ENCODE measurements around the gene BATF2.
"Not testable (repeated sequence)": the region's sequence is repeated elsewhere in the genome, so short reads cannot be mapped to it uniquely, and the experiment has no call there.

Gene BATF2

DNA sequence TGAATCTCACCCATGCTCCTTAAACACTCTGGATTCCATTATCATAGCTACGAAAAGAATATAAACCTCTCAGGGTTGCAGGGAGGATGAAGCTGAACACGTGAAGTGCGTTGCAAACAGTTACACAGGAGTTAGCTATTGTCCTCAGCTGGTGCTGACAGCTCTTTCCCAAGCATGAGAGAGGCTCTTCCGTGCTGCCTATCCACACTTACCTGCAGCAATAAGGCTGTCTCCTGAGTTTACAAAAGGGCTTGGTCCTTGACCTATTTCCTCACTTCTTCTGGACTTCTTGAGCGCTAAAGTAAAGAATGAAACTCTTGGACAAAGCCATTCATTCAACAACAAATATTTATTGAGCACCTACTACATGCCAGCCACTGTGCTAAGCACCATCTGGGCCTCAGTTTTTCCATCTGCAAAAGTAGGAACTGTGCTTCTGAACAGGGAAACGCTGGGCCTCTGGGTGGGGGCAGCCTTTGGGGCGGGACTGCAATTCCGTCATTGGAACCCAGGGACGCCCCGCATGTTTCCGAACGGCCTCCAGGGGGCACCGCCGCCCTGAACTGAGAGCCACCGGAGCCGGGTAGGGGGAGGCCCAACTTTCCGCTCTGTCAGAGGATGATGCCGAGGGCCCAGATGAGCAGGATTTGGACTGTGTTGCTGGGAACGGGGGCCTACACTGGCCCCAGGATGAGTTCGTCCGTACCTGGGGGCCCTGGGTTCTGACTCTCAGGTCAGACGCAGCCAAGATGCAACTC lies 16.5 kb upstream of the BATF2 start:
- peak; percentile 39 for DNase-seq

DNA sequence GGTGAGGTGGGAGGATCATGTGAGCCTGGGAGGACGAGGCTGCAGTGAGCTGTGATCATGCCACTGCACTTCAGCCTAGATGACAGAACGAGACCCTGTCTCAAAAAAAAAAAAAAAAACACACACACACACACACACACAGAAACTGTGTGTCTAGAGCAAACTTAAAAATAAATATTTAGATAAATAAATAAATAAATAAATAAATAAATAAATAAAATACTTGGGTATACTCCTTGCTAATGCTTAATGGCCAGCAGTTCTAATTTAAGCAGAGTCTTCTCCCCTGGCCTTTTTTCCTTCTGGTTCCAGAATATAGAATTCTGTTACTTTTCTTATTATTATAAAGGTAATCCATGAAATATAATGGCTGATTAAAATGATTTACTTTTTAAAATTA lies 12.1 kb upstream of the BATF2 start:
- DNase-seq: no peak

DNA sequence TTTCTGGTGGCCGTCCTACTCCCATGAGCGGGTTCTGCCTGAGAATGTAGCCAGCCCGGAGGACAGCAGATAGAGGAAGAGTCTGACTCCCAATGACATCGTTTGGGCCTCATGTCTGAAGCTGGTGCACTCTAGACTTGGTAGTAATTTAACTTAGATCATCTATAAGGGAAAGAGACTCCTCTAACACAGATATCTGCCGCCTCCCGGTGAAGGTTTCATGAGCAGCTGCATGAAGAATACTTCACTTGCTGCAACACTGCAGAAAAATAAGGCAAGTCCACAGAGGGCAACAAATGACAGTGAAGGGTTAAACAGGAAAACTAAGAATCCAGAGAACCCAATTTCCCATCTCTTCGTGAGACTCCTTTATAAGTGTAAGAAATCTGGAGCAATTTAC lies 11.2 kb upstream of the BATF2 start:
- DNase-seq: no peak

DNA sequence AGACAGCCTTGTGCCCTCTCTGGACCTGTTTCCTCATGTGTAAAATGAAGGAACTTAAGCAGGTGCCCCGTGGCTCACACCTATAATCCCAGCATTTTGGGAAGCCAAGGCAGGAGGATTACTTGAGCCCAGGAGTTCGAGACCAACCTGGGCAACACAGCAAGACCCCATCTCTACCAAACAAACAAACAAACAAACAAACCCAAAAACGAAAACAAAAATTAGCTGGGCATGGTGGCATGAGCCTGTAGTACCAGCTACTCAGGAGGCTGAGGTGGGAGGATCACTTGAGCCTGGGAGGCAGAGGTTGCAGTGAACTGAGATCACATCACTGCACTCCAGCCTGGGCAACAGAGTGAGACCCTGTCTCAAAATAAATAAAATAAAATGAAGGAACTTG lies 7.2 kb upstream of the BATF2 start:
- DNase-seq: not testable (repeated sequence)

DNA sequence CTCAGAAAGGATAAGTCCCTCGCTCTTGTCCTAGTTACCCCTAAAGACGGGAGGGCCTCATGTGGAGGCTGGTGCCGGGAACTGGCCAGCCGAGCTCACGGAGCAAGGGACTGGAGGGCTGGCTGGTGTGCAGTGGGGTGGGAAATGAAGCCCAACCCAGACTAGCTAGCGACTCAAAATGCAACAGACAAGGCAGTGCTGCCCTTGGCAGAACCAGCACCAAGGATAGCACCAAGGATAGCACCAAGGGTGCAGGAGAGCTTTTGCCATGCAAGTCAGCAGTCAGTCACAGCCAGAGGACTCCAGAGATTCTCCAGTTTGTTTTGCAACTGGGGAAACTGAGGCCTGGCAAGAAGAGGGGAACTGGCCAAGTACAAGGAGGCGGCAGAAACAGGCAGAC lies 6.5 kb upstream of the BATF2 start:
- no peak for DNase-seq

DNA sequence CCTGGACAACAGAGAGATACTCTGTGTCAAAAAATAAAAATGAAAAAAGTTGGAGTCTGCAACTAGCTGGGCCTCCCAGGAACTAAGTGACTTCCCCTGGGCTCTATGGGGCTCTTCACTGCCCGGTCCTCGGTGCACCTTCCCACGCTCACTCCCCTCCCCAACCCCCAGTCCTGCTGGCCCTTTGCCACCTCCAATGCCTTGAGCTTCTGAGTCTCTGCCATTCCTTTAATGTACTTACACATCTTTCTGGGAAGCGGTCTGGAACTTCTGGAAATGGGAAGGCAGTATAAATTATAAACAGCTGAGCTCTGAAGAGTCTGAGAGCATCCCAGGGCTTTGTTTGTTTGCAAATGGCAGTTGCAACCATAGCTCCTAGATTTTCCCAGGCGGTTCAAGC lies 5.9 kb upstream of the BATF2 start:
- DNase-seq: no peak

DNA sequence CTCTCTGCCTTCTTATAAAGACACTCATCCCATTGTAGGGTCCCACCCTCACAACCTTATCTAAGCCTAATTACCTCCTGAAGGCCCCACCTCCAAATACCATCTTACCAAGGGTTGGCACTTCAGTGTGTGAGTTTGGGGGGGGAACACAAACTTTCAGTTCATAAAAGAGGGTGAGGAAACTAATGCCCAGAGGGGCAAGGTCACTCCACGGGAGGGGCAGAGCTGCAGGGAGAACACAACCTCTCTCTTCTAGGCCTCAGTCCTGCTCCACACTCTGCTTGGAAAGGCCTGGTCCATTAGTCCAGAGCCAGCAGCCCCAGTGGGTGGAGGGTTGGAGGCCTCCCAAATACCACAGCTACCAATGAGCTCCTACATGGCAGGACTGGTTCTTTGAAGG lies 2.7 kb upstream of the BATF2 start:
- DNase-seq: no peak

DNA sequence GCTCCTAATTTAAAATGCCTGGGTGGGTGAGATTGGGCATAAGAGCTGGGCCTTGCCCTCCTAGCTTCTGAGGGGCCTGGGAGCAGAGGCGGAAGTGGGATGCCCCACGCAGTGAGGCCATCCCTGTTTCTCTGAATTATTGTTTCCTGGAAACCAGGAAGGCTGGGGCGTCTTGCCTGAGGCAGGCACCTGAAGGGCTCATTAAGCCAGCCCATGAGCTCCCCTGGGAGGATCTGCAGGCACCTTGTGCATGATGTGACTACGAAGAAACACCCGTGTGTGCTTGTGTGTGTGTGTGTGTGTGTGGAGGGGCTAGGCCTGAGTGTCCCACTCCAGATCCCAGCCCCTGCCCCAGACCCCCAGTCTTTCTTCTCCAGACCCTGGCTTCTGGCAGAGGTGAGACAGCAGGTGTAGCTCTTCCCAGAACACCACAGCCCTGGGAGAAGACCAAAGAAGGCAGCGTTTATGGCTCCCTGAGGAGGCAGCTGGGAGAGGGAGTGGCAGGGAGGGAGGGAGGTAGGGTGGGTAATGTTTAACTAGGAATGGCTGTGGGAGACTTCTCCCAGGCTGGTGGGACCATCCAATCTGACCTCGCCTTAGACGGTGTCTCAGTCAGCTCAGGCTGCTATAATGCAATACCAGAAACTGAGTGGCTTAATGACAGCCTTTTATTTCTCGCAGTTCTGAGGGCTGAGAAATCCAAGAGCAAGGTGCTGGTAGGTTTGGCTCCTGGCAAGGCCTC lies 2.1 kb upstream of the BATF2 start:
- DNase-seq: no peak

DNA sequence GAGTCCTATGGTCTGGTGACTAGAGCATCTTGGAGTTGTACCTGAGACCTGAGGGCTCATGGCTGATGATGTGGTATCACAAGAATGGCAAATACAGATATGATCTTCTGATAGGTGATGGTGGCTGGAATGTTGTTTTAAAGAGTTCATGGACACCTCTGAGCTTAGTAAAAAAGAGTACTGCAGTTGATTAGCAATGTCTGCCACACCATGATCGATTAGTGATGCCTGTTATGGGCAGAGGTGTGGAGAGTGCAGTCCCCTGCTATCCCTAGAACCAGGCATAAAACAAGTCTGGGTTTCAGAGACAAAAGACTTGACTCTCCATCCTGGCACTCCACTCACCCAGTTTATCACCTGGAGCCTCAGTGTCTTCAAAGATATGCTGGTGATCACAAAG lies 1.4 kb upstream of the BATF2 start:
- DNase-seq: no peak

DNA sequence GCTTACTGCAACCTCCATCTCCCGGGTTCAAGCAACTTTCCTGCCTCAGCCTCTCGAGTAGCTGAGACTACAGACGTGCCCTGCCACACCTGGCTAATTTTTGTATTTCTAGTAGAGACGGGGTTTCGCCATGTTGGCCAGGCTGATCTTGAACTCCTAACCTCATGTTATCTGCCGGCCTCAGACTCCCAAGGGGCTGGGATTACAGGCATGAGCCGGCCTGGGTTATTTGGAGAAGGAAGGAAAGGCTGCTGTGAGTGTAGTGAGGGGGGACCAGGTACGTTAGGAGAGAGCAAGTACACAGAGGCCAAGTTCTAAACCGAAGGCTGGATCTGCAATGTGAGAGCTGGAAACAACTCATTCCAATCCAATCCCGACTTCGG lies 453 bp downstream of the BATF2 start:
- DNase-seq: no peak

DNA sequence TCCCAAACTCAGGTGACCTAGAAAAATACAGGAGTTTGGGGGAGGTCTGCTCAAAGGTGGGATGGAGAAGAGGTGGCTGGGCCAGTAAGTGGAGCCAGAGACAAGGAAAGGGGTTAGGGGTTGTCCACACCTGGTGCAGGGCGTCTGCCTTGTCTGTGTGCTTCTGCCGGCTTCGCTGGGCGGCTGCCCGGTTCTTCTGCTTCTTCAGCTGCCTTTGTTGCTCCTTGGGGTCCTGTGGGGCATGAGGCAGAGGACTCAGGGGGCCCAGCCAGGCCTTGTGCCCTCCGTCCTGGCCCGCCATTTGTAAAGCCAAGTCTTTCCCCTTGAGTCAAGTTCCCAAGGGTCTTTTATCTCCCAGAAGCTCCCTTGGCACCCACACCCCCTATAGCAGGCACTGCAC lies 2.5 kb downstream of the BATF2 start:
- DNase-seq: no peak

DNA sequence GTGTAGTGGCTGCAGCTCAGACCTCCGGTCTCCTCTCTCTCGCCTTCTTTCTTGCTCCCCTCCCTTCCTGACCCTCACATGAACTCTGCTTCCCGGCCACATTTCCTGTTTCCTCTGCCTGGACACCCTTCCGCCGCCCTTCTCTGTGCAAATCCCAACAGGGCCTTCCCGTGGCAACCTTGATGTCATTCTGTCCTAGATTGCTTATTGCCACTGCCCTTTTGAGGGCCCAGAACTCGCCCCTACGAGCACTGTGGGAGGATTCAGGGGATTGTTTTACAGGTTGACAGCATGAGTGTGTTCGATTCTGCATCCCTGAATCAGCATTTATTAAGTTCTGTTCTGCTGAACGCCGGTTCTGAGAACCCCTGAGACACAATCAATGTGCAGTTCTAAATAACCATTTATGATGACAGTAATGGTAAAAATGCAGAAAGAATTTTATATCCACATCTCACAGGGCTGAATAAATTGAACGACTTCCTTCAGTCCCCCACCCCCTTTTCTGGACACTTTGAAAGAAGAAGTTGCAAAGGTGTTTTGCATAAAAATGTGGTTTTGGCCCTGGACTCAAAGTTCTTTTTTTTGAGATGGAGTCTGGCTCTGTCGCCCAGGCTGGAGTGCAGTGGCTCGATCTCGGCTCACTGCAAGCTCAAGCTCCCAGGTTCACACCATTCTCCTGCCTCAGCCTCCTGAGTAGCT lies 6.4 kb downstream of the BATF2 start:
- DNase-seq: no peak

DNA sequence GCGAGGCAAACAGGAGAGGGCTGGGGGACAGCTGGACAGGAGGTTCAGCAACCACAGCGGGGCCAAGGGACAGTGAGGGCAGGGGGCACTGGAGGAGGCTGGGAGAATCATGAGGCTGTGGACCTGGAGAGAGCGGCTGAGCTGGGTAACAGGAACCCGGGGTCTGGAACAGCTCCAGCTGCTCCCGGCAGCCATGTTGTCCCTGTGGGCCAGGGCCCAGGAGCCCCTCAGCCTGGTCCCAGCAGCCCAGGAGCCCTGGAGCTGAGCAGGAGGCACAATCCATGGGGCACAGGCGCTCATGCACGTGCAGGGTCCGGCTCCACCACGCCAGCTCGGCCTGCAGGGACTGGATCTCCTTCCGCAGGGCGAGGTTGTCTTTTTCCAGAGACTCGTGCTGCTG lies 7.4 kb downstream of the BATF2 start:
- DNase-seq: no peak

DNA sequence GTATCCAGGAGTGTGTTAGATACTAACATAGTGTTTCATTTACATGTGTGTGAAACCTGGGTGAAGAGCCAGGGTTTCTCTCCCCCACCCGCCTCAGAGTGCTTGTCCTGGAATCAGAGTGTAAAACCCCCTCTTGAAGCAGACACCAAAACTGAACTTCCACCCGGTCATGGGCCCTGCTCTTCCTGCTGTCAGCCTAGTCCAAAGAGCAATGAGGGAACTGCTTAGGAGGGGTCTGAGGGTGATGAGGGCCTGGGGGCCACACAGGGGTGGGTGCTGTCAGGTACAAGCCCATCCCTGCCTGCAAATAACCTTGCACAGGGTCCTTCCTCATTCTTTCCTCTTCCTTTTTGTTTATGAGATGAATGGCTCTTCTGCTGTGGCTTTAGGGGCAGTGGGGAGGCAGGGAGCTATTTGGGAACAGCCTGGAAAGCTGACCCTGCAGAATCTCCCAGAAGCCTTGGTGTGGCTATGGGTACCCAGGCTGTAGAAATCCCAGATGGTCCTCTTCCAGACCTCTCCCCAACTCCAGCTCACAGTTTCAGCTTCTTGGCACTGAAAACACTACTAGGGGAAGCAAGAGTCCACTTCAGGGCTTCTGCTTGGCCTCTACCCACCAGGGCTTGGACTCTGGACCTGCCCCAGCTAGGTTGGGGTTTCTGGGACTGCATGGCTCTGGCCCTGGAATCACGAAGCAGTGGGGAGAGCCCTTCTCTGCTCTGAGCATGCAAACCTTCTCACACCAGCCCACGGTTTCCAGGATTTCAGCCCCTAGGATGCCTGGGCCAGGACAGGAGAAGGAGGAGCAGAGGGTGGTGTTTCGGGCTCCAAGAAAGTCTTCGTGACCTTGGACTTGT lies 8.5 kb downstream of the BATF2 start:
- DNase-seq: no peak

DNA sequence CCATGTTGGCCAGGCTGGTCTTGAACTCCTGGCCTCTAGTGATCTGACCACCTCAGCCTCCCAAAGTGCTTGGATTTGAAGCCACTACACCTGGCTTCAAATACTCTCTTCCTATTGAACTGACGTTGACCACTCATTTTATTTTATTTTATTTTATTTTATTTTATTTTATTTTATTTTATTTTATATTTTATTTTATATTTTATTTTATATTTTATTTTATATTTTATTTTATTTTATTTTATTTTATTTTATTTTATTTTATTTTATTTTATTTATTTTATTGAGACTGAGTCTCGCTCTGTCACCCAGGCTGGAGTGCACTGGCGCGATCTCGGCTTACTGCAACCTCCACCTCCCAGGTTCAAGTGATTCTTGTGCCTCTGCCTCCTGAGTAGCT lies 13.4 kb downstream of the BATF2 start:
- DNase-seq: not testable (repeated sequence)

DNA sequence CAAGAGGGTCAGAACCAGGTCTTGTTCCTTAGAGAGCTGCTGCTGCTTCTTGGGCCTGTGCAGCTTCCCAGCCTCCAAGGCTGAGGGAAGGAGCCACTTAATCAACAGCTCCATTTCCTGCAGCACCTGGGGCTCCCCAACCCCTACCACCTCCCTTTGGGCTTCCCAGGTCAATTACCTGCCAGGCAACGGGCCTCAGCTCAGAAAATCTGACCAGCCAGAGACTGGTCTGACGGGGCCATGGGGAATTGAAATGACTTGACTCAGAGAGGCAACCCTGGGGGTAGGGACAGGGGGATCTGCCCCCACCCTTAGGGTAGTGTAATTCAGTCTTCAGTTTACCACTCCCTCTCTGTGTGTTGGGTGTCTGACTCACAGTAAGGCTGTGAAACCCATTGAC lies 20.1 kb downstream of the BATF2 start:
- DNase-seq: no peak

DNA sequence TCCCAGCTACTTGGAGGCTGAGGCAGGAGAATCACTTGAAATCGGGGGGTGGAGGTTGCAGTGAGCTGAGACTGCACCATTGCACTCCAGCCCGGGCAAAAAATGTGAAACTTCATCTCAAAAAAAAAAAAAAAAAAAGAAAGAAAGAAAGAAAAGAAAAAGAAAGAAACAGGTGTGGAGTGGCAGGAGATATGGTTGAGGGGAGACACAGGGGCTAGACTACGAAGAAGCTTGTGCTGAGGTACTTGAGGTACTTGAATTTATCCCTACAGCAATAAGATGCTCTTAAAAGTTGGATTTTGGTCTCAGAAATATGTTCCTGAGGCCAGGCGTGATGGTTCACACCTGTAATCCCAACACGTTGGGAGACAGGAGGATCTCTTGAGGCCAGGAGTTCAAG lies 22.6 kb downstream of the BATF2 start:
- DNase-seq: no peak

DNA sequence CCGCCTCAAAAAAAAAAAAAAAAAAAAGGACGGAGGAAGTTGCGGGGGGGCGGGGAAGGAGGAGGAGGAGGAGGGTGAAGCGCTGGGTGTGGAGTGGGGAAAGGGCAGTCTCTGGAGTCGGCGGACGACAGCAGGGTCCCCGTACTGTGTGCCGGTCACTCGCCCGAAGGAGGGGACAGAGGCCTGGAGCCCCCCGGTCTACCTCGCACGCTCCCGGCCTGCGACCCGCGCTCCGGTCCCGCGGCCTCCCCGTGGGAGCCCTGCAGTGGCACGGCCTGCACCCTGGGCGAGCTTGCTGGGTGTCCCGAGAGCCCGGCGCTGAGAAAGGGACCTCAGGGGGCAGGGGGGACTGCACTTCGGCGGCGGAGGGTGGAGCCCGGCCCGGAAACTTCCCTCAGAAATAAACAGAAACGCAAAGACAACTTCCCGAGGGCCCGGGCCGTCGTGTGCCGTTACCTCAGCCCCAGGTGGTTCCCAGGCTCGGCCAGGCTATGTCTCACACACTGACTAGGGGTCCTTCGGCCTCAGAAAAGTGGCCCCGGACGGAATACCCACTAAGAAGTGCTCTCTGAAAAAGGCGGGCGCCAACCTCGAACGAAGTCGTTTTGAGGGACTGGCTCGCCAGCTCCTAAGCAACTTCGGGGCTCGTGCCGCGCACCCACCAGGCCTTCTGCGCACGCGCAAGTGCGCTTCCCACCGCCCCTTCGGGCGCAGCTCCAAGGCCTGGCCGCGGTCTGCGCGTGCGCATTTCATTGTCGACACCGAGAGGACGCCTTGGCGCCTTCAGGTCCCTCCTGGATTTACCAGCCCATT lies 25.1 kb downstream of the BATF2 start, which contains the start of gene MAJIN:
TSS of gene MAJIN (minus strand) at position 688 of the 813 bp plus-strand sequence. CDS start 12,703 bp downstream, outside the sequence.
- no peak for DNase-seq

DNA sequence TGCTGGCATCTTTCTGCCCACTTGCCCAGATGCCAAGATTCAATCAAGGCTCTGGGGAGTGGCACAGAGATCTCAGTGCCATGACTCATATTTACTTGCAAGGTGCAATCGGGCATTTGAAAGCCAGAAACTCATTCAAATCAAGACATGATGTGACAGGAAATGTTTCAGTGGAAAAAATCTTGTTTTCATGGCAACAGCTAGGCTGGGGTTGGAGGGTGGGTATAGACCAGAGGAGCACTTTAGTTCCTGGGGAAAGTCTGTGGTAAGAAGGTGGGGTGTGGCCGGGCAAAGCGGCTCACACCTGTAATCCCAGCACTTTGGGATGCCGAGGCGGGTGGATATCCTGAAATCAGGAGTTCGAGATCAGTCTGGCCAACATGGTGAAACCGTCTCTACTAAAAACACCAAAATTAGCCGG lies 26.0 kb downstream of the BATF2 start:
- DNase-seq: no peak

DNA sequence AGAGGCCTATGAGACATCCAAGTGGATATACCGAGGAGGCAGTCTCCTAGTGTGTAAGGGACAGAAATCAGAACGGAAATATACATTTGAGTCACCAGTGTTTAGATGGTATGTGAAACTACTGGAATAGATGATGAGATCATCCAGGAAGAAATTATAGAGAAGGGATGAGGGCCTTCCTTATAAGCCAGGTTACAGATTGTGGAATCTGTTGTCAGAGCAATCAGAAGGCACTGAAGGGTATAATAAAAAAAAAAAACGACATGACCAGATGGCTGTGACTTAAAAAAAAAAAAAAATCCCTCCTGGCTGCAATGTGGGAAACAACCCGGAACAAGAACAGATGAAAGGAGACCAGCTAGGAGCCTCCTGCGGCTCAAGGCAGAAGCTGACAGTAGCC lies 27.6 kb downstream of the BATF2 start:
- no peak for DNase-seq

DNA sequence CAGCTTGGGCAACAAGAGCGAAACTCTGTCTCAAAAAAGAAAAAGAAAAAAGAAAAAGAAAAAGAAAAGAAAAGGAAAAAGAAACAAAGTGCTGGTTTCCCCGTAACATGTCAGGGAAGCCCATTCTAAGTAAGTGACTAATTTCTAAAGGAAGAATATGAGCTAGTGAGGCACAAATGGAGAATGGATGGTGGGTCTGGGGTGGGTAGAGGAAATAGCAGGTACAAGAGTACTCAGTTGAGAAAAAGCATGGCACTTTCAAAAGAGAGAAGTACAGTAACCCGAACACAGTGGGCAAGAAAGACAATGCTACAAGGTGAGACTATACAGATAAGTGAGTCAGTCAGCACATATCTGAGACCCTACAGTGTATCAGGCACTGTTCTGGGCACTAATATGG lies 29.4 kb downstream of the BATF2 start:
- DNase-seq: no peak

DNA sequence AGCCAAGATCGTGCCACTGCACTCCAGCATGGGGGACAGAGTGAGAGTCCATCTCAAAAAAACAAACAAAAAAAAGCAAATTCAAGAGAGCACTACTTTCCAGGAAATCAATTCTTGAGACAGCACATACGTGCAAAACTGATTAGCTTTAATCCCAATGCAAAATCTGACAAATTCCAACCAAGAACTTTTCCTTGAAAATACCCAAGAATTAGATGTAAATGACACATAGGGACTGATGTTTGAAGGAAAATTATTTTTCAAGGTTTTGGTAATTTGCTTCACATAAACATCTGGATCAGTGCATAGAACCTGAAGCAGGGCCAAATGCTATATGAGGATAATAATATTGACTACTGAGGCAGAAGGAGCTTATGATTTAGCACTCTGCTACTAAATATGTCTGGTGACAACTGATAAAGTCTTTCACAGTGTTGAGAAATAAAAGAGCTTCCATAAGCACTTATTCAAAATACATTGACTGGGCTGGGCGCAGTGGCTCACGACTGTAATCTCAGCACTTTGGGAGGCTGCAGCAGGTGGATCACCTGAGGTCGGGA lies 33.6 kb downstream of the BATF2 start:
- no peak for DNase-seq
